GM19099 (cell line): Measurements from ENCODE around the gene MAF.

ENCODE experiments used
- POLR2A ChIP-seq: IDR thresholded peaks from 3 replicates; pipeline ENCODE4 v1.6.1; 2011; ENCODE audit warnings: low read depth; ENCODE audit not compliant: insufficient read length; ENCODE audit errors: extremely low read depth

MAF gene

GRCh38 chr16:79550373-79550772, 50.2 kb downstream of the MAF start:
- TF ChIP-seq POLR2A = no peak

- TF ChIP-seq POLR2A = no peak
Observed at GRCh38 chr16:79547085-79547484, 53.5 kb downstream of the MAF start.
